ENCODE results near the gene IL12RB2. TPM values are rescaled to one million over a fixed set of nuclear protein-coding genes. Genes with fewer than 3 reads are reported as not detected.

Gene IL12RB2
- total and polyA plus RNA-seq, 2 donors (not counting 3 experiments of a cell fraction or from before 2014, with no cell fraction given) = 0.42 TPM; not detected in 1

DNA sequence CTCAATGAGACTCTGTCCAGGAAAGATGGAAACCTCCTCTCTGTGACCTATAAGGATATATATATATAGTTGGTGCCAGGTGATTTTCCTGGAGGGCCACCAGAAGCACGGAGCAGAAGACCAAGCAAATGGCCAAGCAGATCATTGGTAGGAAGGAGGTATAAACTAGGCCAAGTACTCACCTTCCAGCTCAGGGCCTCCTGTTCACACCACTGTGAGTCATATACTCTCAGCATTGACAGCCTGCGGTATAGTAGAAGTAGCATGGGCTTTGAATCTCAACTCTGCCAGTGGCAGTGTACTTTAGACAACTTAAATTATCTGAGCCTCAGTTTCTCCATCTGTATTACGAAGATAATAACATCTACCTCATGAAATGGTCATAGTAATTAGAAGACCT is 15.4 kb downstream of the IL12RB2 start:
- ChIA-PET POLR2A (no interaction called here), CTCF (no interaction called here)
- no peak for DNase-seq (ENCODE audit: low read depth, low spot score)
- intact Hi-C loops (cut with micrococcal nuclease) = no loop called here
- Histone ChIP-seq H3K4me2 (ENCODE audit: insufficient read depth, low read length) (no peak overlapping the region), H3K27me3 (ENCODE audit: control insufficient read depth in 2 of 2, insufficient read depth in 2 of 2, low read length in 2 of 2) (peaks cover 14 to 26% of the 10 kb centered on the region in 2 experiments), H3K79me2 (ENCODE audit: control insufficient read depth, insufficient read depth, low read length) (no peaks in the 10 kb centered on the region), H3K4me1 (ENCODE audit: control insufficient read depth, extremely low read depth, insufficient read depth, low read length) (no peaks in the 10 kb centered on the region), H3K9me3 (replicated peaks; ENCODE audit: control insufficient read depth, insufficient read depth, low read length) (no peaks in the 10 kb centered on the region), H3K36me3 (ENCODE audit: control insufficient read depth in 2 of 2, extremely low read depth in 1 of 2, insufficient read depth in 2 of 2, low read length in 2 of 2) (no peaks in the 10 kb centered on the region), H2AFZ (ENCODE audit: low read depth, low read length) (no peak overlapping the region), H3K4me3 (replicated peaks in 1 of 3; ENCODE audit: insufficient read depth in 1 of 3, low read depth in 1 of 3, low read length in 3 of 3) (no peak overlapping the region), H3K27ac (ENCODE audit: insufficient read depth, low read depth, low read length) (no peak overlapping the region), H3K9me1 (replicated peaks; ENCODE audit: control insufficient read depth, extremely low read depth, insufficient read depth, low read length) (no peaks in the 10 kb centered on the region), H4K20me1 (replicated peaks; ENCODE audit: control insufficient read depth, extremely low read depth, insufficient read depth, low read length) (no peaks in the 10 kb centered on the region), H3K9ac (replicated peaks; ENCODE audit: extremely low read depth, insufficient read depth, low read length) (no peak overlapping the region)
- no peak for FAIRE-seq
- no TSS peak for BruUV-seq (replicated peaks)
- TF ChIP-seq JUN (IDR thresholded peaks at IDR 0.05; ENCODE audit: borderline replicate concordance, insufficient read depth, insufficient read length, low read depth) (no peak), POLR2AphosphoS5 (IDR thresholded peaks at IDR 0.05; ENCODE audit: insufficient read depth, low read depth, low read length) (no peak), GATA2 (IDR thresholded peaks at IDR 0.05; ENCODE audit: insufficient read depth, insufficient read length, low read depth, low read length) (no peak)
- TF ChIP-seq, protein P1, sequence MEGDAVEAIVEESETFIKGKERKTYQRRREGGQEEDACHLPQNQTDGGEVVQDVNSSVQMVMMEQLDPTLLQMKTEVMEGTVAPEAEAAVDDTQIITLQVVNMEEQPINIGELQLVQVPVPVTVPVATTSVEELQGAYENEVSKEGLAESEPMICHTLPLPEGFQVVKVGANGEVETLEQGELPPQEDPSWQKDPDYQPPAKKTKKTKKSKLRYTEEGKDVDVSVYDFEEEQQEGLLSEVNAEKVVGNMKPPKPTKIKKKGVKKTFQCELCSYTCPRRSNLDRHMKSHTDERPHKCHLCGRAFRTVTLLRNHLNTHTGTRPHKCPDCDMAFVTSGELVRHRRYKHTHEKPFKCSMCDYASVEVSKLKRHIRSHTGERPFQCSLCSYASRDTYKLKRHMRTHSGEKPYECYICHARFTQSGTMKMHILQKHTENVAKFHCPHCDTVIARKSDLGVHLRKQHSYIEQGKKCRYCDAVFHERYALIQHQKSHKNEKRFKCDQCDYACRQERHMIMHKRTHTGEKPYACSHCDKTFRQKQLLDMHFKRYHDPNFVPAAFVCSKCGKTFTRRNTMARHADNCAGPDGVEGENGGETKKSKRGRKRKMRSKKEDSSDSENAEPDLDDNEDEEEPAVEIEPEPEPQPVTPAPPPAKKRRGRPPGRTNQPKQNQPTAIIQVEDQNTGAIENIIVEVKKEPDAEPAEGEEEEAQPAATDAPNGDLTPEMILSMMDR (IDR thresholded peaks at IDR 0.05; ENCODE audit: extremely low read depth in 1 of 2, insufficient read depth in 1 of 2, low read depth in 1 of 2, low read length in 2 of 2) = no peak
- dilution Hi-C loops (cut with MboI; ENCODE audit: extremely low pct_ligation_motif_present, low sequenced_read_pairs) = no loop called here

- POLR2A ChIA-PET = no interaction called here
- Histone ChIP-seq H3K27me3 (ENCODE audit: control insufficient read depth in 2 of 2, insufficient read depth in 2 of 2, low read length in 2 of 2) (peaks cover 14 to 20% of the 10 kb centered on the region in 2 experiments), H3K9me3 (replicated peaks; ENCODE audit: control insufficient read depth, insufficient read depth, low read length) (no peaks in the 10 kb centered on the region), H4K20me1 (replicated peaks; ENCODE audit: control insufficient read depth, extremely low read depth, insufficient read depth, low read length) (no peaks in the 10 kb centered on the region), H3K4me1 (ENCODE audit: control insufficient read depth, extremely low read depth, insufficient read depth, low read length) (no peaks in the 10 kb centered on the region), H3K4me2 (ENCODE audit: insufficient read depth, low read length) (no peak overlapping the region), H2AFZ (ENCODE audit: low read depth, low read length) (no peak overlapping the region), H3K27ac (ENCODE audit: insufficient read depth, low read depth, low read length) (no peak overlapping the region), H3K36me3 (ENCODE audit: control insufficient read depth in 2 of 2, extremely low read depth in 1 of 2, insufficient read depth in 2 of 2, low read length in 2 of 2) (no peaks in the 10 kb centered on the region), H3K4me3 (replicated peaks in 1 of 3; ENCODE audit: insufficient read depth in 1 of 3, low read depth in 1 of 3, low read length in 3 of 3) (no peak overlapping the region), H3K9ac (replicated peaks; ENCODE audit: extremely low read depth, insufficient read depth, low read length) (no peak overlapping the region), H3K9me1 (replicated peaks; ENCODE audit: control insufficient read depth, extremely low read depth, insufficient read depth, low read length) (no peaks in the 10 kb centered on the region), H3K79me2 (ENCODE audit: control insufficient read depth, insufficient read depth, low read length) (no peaks in the 10 kb centered on the region)
- DNase-seq (ENCODE audit: low read depth, low spot score) (no peak), FAIRE-seq (no peak)
- intact Hi-C loops (cut with micrococcal nuclease) = no loop called here
- BruUV-seq (replicated peaks) = no TSS peak
- dilution Hi-C loops (cut with MboI; ENCODE audit: extremely low pct_ligation_motif_present, low sequenced_read_pairs) = no loop called here
- TF ChIP-seq MAX (IDR thresholded peaks at IDR 0.05; ENCODE audit: insufficient read depth, insufficient read length) (no peak), JUN (IDR thresholded peaks at IDR 0.05; ENCODE audit: borderline replicate concordance, insufficient read depth, insufficient read length, low read depth) (no peak), MYC (IDR thresholded peaks at IDR 0.05; ENCODE audit: low read depth, low read length) (no peak), EZH2 (IDR thresholded peaks at IDR 0.05; ENCODE audit: borderline replicate concordance, low read depth, low read length, severe bottlenecking) (no peak), GATA2 (IDR thresholded peaks at IDR 0.05; ENCODE audit: insufficient read depth, insufficient read length, low read depth, low read length) (no peak), POLR2AphosphoS5 (IDR thresholded peaks at IDR 0.05; ENCODE audit: insufficient read depth, low read depth, low read length) (no peak), POLR2A (IDR thresholded peaks at IDR 0.05; ENCODE audit: low read depth, low read length) (no peak), FOS (IDR thresholded peaks at IDR 0.05; ENCODE audit: borderline replicate concordance, insufficient read depth, low read length) (no peak)
- TF ChIP-seq, protein P1 (IDR thresholded peaks at IDR 0.05; ENCODE audit: extremely low read depth in 1 of 2, insufficient read depth in 1 of 2, low read depth in 1 of 2, low read length in 2 of 2) = no peak
- CTCF ChIA-PET = interaction anchor here (0.7 to 1.0 kb wide), 2 partner anchors 12 to 176 kb away, joined by 3 read pairs; no protein-coding TSS in a partner anchor
Observed at GRCh38 chr1:67324068-67324467, 16.4 kb downstream of the IL12RB2 start.

Measured in endothelial cell of umbilical vein (primary cell).